GM21528 (cell line): ENCODE results near the gene ZC2HC1B.
"Not testable (repeated sequence)": the region's sequence is repeated elsewhere in the genome, so short reads cannot be mapped to it uniquely, and the experiment has no call there.

Experiments used
- ATAC-seq: cut with Tn5 transposase; IDR thresholded peaks from one replicate; pipeline ENCODE4 v1.9.1; 2021; ENCODE audit warnings: mild to moderate bottlenecking, moderate library complexity; ENCODE audit not compliant: unreplicated experiment, low FRiP score

Gene ZC2HC1B

DNA sequence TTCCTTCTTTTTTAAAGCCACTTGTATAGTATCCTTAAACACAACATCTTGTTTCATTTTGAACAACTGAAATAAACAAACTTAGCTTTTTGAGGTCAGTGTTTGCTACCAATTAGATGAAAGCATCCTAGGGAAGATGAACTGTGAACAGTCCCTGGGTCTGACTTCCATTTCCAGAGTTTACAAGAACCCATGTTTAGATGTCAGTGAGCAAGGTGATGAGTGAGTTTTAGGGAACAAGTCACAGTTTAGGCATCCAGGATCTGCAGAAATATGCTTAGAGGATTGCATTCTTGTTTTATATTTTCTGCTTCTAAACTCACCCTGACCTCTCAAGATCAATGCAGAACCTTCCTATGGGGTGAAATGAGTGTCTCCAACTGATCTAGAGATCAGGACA, 3.0 kb downstream of the ZC2HC1B start:
- no peak for ATAC-seq

DNA sequence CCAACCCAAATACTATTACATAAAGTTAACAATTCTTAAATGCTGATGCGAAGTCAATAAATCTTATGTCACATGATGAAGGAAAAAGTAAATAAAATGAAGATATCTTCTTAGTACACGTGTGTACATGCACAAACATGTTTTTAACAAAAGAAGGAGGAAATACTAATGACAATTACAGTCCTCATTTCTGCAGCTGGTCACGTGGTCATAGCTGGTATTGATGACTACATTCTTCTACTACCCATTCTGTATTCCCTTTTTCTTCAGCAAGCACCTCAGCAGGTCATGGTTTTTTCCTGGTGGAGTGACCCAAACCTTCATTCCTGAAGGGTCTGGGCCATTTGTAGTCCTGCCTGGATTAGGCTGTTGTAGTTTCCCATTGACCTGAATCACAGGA, 4.5 kb downstream of the ZC2HC1B start:
- ATAC-seq: not testable (repeated sequence)

DNA sequence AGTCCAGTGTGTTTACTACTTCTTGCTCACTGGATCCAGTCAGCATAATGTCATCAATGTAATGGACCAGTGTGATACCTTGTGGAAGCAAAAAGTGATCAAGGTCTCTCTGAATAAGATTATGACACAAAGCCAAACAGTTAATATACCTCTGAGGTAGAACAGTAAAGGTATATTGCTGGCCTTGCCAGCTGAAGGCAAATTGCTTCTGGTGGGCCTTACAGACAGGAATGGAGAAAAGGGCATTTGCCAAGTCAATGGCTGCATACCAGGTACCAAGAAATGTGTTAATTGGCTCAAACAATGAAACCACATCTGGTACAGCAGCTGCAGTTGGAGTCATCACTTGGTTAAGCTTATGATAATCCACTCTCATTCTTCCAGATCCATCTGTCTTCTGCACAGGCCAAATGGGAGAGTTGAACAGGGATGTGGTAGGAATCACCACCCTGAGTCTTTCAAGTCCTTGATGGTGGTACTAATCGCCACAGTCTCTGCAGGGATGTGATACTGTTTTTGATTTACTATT, 7.0 kb downstream of the ZC2HC1B start:
- not testable (repeated sequence) for ATAC-seq

- peak; percentile 85 for ATAC-seq
These were observed 7.9 kb downstream of the ZC2HC1B start for GRCh38 chr6:143872201-143872600.

DNA sequence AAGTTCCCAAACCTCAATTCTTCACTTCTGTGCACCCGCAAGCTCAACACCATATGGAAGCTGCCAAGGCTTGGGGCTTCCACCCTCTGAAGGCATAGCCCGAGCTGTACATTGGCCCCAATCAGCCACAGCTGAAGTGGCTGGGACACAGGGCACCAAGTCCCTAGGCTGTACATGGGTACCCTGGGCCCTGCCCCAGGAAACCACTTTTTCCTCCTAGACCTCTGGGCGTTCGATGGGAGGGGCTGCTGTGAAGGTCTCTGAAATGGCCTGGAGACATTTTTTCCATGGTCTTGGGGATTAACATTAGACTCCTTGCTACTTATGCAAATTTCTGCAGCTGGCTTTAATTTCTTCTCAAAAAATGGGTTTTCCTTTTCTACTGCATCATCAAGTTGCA, 9.3 kb downstream of the ZC2HC1B start:
- not testable (repeated sequence) for ATAC-seq

- not testable (repeated sequence) for ATAC-seq
These were observed 10.2 kb downstream of the ZC2HC1B start for GRCh38 chr6:143874503-143874902.

DNA sequence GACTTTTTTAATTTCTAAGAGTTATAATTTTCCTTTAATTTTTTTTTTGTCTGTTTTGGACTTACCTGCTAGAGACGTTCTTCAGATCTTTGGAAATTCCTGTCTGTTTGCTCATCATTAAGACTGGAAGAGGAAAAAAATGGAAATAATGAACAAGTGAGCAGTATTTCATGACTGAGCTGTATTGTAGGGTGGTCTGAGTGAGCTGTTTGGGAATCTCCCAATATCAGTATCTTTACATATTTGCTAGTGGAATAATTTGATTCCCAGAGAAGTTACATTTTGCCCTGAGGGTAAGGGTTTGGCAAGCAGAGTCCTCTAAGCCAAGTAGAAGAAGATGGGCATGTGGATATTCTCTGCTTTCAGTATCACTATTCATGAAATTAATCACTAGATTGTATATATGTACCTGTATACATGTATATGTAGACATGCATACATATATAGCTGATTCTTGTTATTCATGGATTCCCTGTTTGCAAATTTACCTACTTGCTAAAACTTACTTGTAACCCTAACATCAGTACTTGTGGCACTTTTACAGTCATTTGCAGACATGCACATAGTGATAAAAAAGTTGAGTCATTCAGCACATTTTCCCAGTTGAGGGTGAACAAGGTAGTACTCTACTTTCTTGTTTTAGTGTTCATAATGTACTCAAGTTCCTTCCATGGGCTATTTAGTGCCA, 13.5 kb downstream of the ZC2HC1B start:
- ATAC-seq: no peak

- no peak for ATAC-seq
These were observed 14.0 kb downstream of the ZC2HC1B start for GRCh38 chr6:143878272-143878760.

GRCh38 chr6:143880412-143880811, 16.1 kb downstream of the ZC2HC1B start:
- ATAC-seq: no peak

- ATAC-seq: no peak
These were observed 18.2 kb downstream of the ZC2HC1B start for GRCh38 chr6:143882401-143882930.

DNA sequence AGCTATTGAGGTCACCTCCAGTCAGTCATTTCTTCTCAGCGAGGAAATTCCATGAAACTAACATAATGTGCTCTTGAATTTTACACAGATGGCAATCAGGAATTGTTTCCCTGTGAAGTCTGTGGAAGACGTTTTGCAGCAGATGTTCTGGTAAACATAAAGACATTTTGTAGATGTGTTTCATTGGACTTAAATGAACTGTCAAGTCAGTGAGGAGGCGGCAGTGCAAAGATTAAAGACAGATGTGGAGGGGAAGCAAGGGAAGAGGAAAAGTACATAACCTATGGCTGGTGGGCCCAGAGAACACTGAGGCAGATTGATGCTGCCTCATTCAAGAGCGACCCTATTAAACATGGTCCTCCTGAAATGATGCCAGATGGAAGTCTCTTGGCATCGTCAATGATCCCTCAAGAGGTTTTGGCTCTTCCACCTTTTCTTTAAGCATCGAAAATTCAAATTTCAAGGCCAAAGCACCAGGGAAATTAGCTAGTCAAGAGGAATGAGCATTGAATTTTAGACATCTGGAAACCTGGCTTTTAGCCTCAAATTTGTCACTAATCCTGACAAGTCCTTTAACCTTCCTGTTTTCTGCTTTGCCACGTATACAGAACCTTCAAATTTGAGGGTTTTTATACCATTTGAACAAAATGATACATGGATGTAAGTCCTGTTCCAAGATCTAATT, 20.1 kb downstream of the ZC2HC1B start:
- no peak for ATAC-seq

GRCh38 chr6:143885116-143885515, 20.8 kb downstream of the ZC2HC1B start:
- ATAC-seq: no peak

GRCh38 chr6:143894655-143895054, 30.4 kb downstream of the ZC2HC1B start:
- no peak for ATAC-seq

GRCh38 chr6:143896126-143896860, 32.0 kb downstream of the ZC2HC1B start:
- ATAC-seq: no peak

GRCh38 chr6:143900358-143900757, 36.1 kb downstream of the ZC2HC1B start:
- ATAC-seq: no peak

- ATAC-seq: peak; percentile 96
These were observed 37.8 kb downstream of the ZC2HC1B start for GRCh38 chr6:143901885-143902750.

DNA sequence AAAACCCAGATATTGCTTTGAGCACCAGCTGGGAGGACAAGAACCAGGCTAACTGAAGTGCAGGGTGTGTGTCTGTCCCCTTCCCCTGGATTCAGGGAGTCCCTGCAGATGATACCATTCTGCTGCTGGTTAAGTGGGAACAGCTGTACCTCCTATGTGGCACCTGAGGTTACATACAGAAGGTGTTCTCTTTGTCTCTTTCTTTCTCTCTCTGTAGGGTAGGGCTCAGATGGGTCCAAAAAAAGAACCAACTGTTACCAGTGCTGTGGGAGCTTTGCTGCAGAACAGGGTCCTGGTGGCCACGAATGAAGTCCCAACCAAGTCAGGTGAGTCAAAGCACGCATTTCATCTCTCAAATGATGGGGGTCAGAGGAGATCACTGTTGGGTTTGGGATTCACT, 38.6 kb downstream of the ZC2HC1B start:
- no peak for ATAC-seq

- ATAC-seq: no peak
These were observed 46.8 kb downstream of the ZC2HC1B start for GRCh38 chr6:143911028-143911427.

DNA sequence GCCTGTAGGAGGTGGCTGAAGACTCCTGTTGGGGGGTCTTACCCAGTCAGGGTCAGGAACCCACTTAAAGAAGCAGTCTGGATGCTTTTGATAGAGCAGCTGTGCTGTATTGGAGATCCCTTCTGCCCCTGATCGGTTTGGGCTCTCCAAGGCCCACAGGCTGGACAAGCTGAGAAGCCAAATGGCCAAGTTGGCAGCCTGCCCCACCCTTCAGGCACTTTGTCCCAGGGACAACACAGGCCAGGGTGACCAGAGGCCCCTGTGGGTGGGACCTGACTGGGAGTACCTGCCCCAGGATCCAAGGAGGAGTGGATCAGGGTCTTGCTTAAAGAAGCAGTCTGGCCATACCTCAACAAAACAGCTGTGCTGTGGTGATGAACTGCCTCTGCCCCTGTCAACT, 48.4 kb downstream of the ZC2HC1B start:
- no peak for ATAC-seq

DNA sequence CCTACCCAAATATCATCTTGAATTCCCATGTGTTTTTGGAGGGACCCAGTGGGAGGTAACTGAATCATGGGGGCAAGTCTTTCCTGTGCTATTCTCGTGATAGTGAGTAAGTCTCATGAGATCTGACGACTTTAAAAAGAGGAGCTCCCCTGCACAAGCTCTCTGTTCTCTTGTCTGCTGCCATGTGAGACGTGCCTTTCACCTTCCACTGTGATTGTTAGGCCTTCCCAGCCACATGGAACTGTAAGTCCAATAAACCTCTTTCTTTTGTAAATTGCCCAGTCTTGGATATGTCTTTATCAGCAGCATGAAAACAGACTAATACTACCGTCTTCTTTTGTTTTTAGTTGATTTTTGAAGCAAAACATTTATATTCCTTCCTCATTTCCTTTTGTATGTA, 52.8 kb downstream of the ZC2HC1B start:
- not testable (repeated sequence) for ATAC-seq
